K562 (cell line): ENCODE measurements around the gene ANKRD33. TPM values are rescaled to one million over a fixed set of nuclear protein-coding genes. Genes with fewer than 3 reads are reported as not detected.

Source experiments
- ATAC-seq: fragments of 200-7000 bp; cut with Tn5 transposase; 3 replicates; pipeline ENCODE4 v1.9.1; 2020; ENCODE audit warnings: moderate library complexity
- BruUV-seq: library from RNA; stranded (reverse); fragments of 400-500 nt; replicated peaks from 2 replicates; lab custom pipeline; 2021; lab: Mats Ljungman, UMichigan
- CTCF ChIA-PET: fragments of 300-600 bp; formaldehyde crosslinking; extraction: SDS; loops from one replicate; lab custom pipeline; 2021; ENCODE audit warnings: low intra/inter-chr PET ratio; lab: Yijun Ruan, JAX
- POLR2A ChIA-PET: fragments of 300-600, 350-650 bp; sonication (Branson Sonifier 250); formaldehyde crosslinking; extraction: SDS; loops from one replicate; lab custom pipeline; 2021; ENCODE audit warnings: antibody characterized with exemption, inconsistent platforms; lab: Yijun Ruan, JAX
- DNase-seq, 4 experiments: peaks; one replicate each; pipeline versions ENCODE4 v3.0.0 to v3.0.0-alpha.2; 2011 to 2018; ENCODE audit warnings: low spot score in 3 of 4, mixed read lengths in 3 of 4; ENCODE audit errors: extremely low read depth in 1 of 4
- FAIRE-seq: peaks from 2 replicates; lab custom pipeline; 2011; peaks lifted over from hg19 to GRCh38; lab: Jason Lieb, UNC
- H2AFZ ChIP-seq: 2 replicates; pipeline ENCODE4 v1.6.0; 2011; ENCODE audit warnings: low read depth, low read length, control low read depth, inconsistent platforms
- H3K27ac ChIP-seq: fragments of 200-600 bp; 3 replicates; pipeline ENCODE4 v1.8.0; 2011; ENCODE audit warnings: low read depth, mild to moderate bottlenecking, control low read depth, inconsistent platforms, low read length, moderate library complexity, mixed read lengths; ENCODE audit errors: extremely low read depth
- H3K27me3 ChIP-seq, 2 experiments: fragments of 300-600 bp in 1 of 2; 2 replicates in 1 of 2; 3 replicates in 1 of 2; pipeline versions ENCODE4 v1.6.0 to v1.8.0; 2011; ENCODE audit warnings: inconsistent platforms in 2 of 2, low read length in 2 of 2, mild to moderate bottlenecking in 1 of 2, mixed read lengths in 1 of 2, moderate library complexity in 1 of 2; ENCODE audit not compliant: control insufficient read depth in 2 of 2, insufficient read depth in 2 of 2
- H3K36me3 ChIP-seq: fragments of 300-600 bp; 3 replicates; pipeline ENCODE4 v1.8.0; 2011; ENCODE audit warnings: mild to moderate bottlenecking, low read length, inconsistent platforms; ENCODE audit not compliant: control insufficient read depth, insufficient read depth
- H3K4me1 ChIP-seq, 2 experiments: fragments of 200-600 bp in 1 of 2; replicated peaks in 1 of 2; 2 replicates in 1 of 2; 3 replicates in 1 of 2; pipeline versions ENCODE4 v1.5.1 to v1.8.0; 2011; ENCODE audit warnings: inconsistent platforms in 2 of 2, low read length in 2 of 2, mild to moderate bottlenecking in 1 of 2, mixed read lengths in 1 of 2, moderate library complexity in 1 of 2; ENCODE audit not compliant: control insufficient read depth in 2 of 2, insufficient read depth in 2 of 2
- H3K4me2 ChIP-seq: 2 replicates; pipeline ENCODE4 v1.6.1; 2011; ENCODE audit warnings: low read length, control low read depth, inconsistent platforms, mixed read lengths; ENCODE audit not compliant: insufficient read depth
- H3K4me3 ChIP-seq: fragments of 200-600 bp; sonication (generic), shearing (Covaris generic); 2 replicates; pipeline ENCODE4 v1.5.1; 2016; ENCODE audit warnings: control low read depth, inconsistent platforms
- H3K79me2 ChIP-seq: fragments of 200-600 bp; 3 replicates; pipeline ENCODE4 v1.8.0; 2011; ENCODE audit warnings: low read length, inconsistent platforms; ENCODE audit not compliant: control insufficient read depth, insufficient read depth
- H3K9ac ChIP-seq, 2 experiments: 2 replicates each; pipeline versions ENCODE4 v1.6.0 to v1.6.1; 2011; ENCODE audit warnings: low read depth in 2 of 2, low read length in 2 of 2, control low read depth in 1 of 2, inconsistent platforms in 1 of 2, mild to moderate bottlenecking in 1 of 2, mixed read lengths in 1 of 2; ENCODE audit not compliant: insufficient read depth in 1 of 2
- H3K9me1 ChIP-seq: one replicate; pipeline ENCODE4 v1.6.0; 2011; ENCODE audit warnings: inconsistent platforms, mild to moderate bottlenecking, low read length, moderate library complexity; ENCODE audit not compliant: control insufficient read depth, insufficient read depth
- H3K9me3 ChIP-seq: replicated peaks from 2 replicates; pipeline ENCODE4 v1.5.1; 2011; ENCODE audit warnings: low read depth, low read length, inconsistent platforms; ENCODE audit not compliant: control insufficient read depth, insufficient read depth
- H4K20me1 ChIP-seq: replicated peaks from 2 replicates; pipeline ENCODE4 v1.6.1; 2011; ENCODE audit warnings: low read length, inconsistent platforms, mixed read lengths; ENCODE audit not compliant: control insufficient read depth, insufficient read depth
- CBFA2T2 ChIP-seq: fragments of 450-650 bp; conservative IDR thresholded peaks from 2 replicates; pipeline ENCODE4 v1.6.1; 2017; ENCODE audit warnings: mild to moderate bottlenecking
- FOXJ2 ChIP-seq: fragments of 200-800 bp; sonication (Bioruptor generic); IDR thresholded peaks from 2 replicates; pipeline ENCODE4 v1.6.1; 2016; ENCODE audit warnings: missing genetic modification characterization, missing compliant biosample characterization
- MEF2D ChIP-seq: conservative IDR thresholded peaks from 2 replicates; pipeline ENCODE4 v1.6.1; 2016; ENCODE audit warnings: low read depth, missing genetic modification characterization, missing compliant biosample characterization
- NRF1 ChIP-seq, 2 experiments: fragments of 450-650 bp; IDR thresholded peaks in 1 of 2; conservative IDR thresholded peaks in 1 of 2; 2 replicates each; pipeline ENCODE4 v1.6.1; 2014; ENCODE audit warnings: mild to moderate bottlenecking in 2 of 2
- SP2 ChIP-seq: IDR thresholded peaks from 2 replicates; pipeline ENCODE4 v1.6.1; 2011; ENCODE audit warnings: mild to moderate bottlenecking, low read depth, low read length, moderate library complexity; ENCODE audit not compliant: poor library complexity, severe bottlenecking; ENCODE audit errors: extremely low read depth
- UBTF ChIP-seq, 2 experiments: IDR thresholded peaks; 2 replicates each; pipeline ENCODE4 v1.6.1; 2012; ENCODE audit warnings: improper control_type of control experiment in 2 of 2, low read depth in 2 of 2, low read length in 2 of 2, borderline replicate concordance in 1 of 2
- ZBTB49 ChIP-seq: sonication (generic); formaldehyde crosslinking; IDR thresholded peaks from 2 replicates; pipeline ENCODE4 v1.8.0; 2022; ENCODE audit warnings: missing genetic modification reagents, mild to moderate bottlenecking, borderline replicate concordance
- ZNF263 ChIP-seq: sonication (generic); formaldehyde crosslinking; IDR thresholded peaks from 2 replicates; pipeline ENCODE4 v1.8.0; 2022; ENCODE audit warnings: mild to moderate bottlenecking, missing genetic modification reagents, borderline replicate concordance
- WGBS: fragments of 100-300 bp; shearing (Covaris generic); methylation state at CpG from one replicate; pipeline ENCODE4 v1.1.6; 2016; ENCODE audit warnings: low coverage, mixed read lengths; ENCODE audit not compliant: insufficient coverage; ENCODE audit errors: missing lambda C conversion rate; 5-methylcytosine and 5-hydroxymethylcytosine counted together
- in situ Hi-C: fragments of 300-500 bp; cut with MboI; formaldehyde crosslinking; loops from 4 replicates; pipeline ENCODE4 v1.15.0; 2018; ENCODE audit warnings: inconsistent platforms, mixed read lengths
- intact Hi-C: fragments of 100-400 bp; cut with micrococcal nuclease; formaldehyde crosslinking; loops from 2 replicates; pipeline ENCODE4 v1.14.2; 2022
- polyA plus RNA-seq, 8 experiments: library from polyadenylated mRNA; depleted of rRNA in 4 of 8; stranded (reverse) in 5 of 8; unstranded in 3 of 8; fragments of >200 nt; fragmentation: Nextera tagmentation in 2 of 8; fragmentation: Illumina TruSeq in 1 of 8; extraction: Ambion mirVana in 2 of 8; extraction: Trizol in 1 of 8; gene quantifications; 2 replicates each; pipeline versions ENCODE4 v1.2.1 to v1.2.3, GENCODE V29; 2011 to 2014; ENCODE audit warnings: inconsistent platforms in 1 of 8, missing spikeins in 1 of 8
- total RNA-seq, 7 experiments: library from RNA; depleted of rRNA in 6 of 7; stranded (reverse); fragments of >200 nt in 6 of 7; fragmentation: Illumina TruSeq in 2 of 7; extraction: Trizol in 2 of 7; gene quantifications; 2 replicates each; pipeline versions ENCODE4 v1.2.1 to v1.2.3, GENCODE V29; 2011 to 2021; ENCODE audit warnings: low replicate concordance in 1 of 7

Gene ANKRD33
- total and polyA plus RNA-seq, 9 of the 15 experiments (the other 6 are each of a cell fraction or from before 2014, with no cell fraction given), result 0.04 to 0.11 (median 0.07) TPM; not detected in 4

- TF ChIP-seq CBFA2T2 (0 out of 2 replicates have a peak, but pooled peaks have one; percentile 17), NRF1 (conservative IDR thresholded peaks at IDR 0.05 in 1 of 2, IDR thresholded peaks at IDR 0.05 in 1 of 2) (peak in 1 of 2 experiments; percentile 19; a peak in 1 of 4 replicates), FOXJ2 (tag) (no peak), ZNF263 (CRISPR knock-in tag) (peak; percentile 68; the same call in 1 of the 2 replicates), MEF2D (tag) (no peak), ZBTB49 (CRISPR knock-in tag) (no peak)
- TF ChIP-seq, all 486 proteins: peak for 18
These were observed 18.9 kb upstream of the ANKRD33 start (continued) for GRCh38 chr12:51868821-51869495.

GRCh38 chr12:51869496-51869865 lies 18.4 kb upstream of the ANKRD33 start:
- ChIA-PET CTCF (no interaction called here), POLR2A (interaction anchor here (0.6 to 1.6 kb wide), 2 partner anchors 10 to 410 kb away, joined by 3 to 4 read pairs; no protein-coding TSS in a partner anchor)
- Histone ChIP-seq H4K20me1 (peaks cover 9% of the 10 kb centered on the region), H3K9ac (peak overlapping the region in 1 of 2 experiments; percentile 52; a peak in 2 of 4 replicates), H3K4me1 (peaks cover 7 to 24% of the 10 kb centered on the region in 2 experiments; a peak in 4 of 5 replicates), H3K9me3 (no peaks in the 10 kb centered on the region), H3K9me1 (no peaks in the 10 kb centered on the region), H3K27ac (no peak overlapping the region), H3K27me3 (peaks cover 39 to 80% of the 10 kb centered on the region in 2 experiments), H3K4me3 (no peak overlapping the region), H3K4me2 (no peak overlapping the region), H3K79me2 (no peaks in the 10 kb centered on the region), H2AFZ (no peak overlapping the region), H3K36me3 (no peaks in the 10 kb centered on the region)
- ATAC-seq, result no peak
- DNase-seq, result no peak
- FAIRE-seq, result no peak
- intact Hi-C loops (no loop called here), in situ Hi-C loops (no loop called here)
- BruUV-seq, result no TSS peak
- WGBS, result 15% methylated on average over 15 of the region's 20 CpGs
- TF ChIP-seq SP2 (no peak), UBTF (IDR thresholded peaks at IDR 0.05; ENCODE audit: borderline replicate concordance in 1 of 2, low read depth in 2 of 2, low read length in 2 of 2) (no peak)
